GM10266 (cell line): ENCODE results near the gene MICAL3.

Experiments
- DNase-seq: peaks from one replicate; pipeline ENCODE4 v3.0.0; 2012; ENCODE audit errors: extremely low spot score
- CTCF ChIP-seq: IDR thresholded peaks from 2 replicates; pipeline ENCODE4 v1.5.1; 2012; ENCODE audit warnings: mild to moderate bottlenecking, low read depth; ENCODE audit not compliant: control insufficient read depth, insufficient read depth; ENCODE audit errors: missing control alignments

MICAL3 gene

GRCh38 chr22:17922925-17923903 lies 101.1 kb downstream of the MICAL3 start:
- TF ChIP-seq CTCF: no peak
- DNase-seq: no peak

- no peak for TF ChIP-seq CTCF
- DNase-seq: no peak
Observed at GRCh38 chr22:17921871-17922821, 102.2 kb downstream of the MICAL3 start.

- no peak for DNase-seq
Observed at GRCh38 chr22:17920992-17921650, 103.2 kb downstream of the MICAL3 start.

GRCh38 chr22:17920145-17920605 lies 104.2 kb downstream of the MICAL3 start:
- no peak for TF ChIP-seq CTCF

More at GRCh38 chr22:17920992-17921650, 103.2 kb downstream of the MICAL3 start:
- TF ChIP-seq CTCF: no peak

GRCh38 chr22:17919276-17920144 lies 104.9 kb downstream of the MICAL3 start:
- no peak for TF ChIP-seq CTCF

More at GRCh38 chr22:17920145-17920605, 104.2 kb downstream of the MICAL3 start:
- no peak for DNase-seq

GRCh38 chr22:17918840-17919239 lies 105.5 kb downstream of the MICAL3 start:
- no peak for TF ChIP-seq CTCF

More at GRCh38 chr22:17919276-17920144, 104.9 kb downstream of the MICAL3 start:
- DNase-seq: no peak

More at GRCh38 chr22:17918840-17919239, 105.5 kb downstream of the MICAL3 start:
- no peak for DNase-seq
